K562 (cell line): Measurements from ENCODE around the gene PI4KA. TPM values are rescaled to one million over a fixed set of nuclear protein-coding genes. Genes with fewer than 3 reads are reported as not detected.

Experiments
- ATF1 ChIP-seq, 2 experiments: fragments of 450-650 bp in 1 of 2; IDR thresholded peaks; 2 replicates each; pipeline ENCODE4 v1.6.1; 2016; ENCODE audit warnings: missing compliant biosample characterization in 1 of 2, missing genetic modification characterization in 1 of 2
- BCOR ChIP-seq: fragments of 450-650 bp; IDR thresholded peaks from 2 replicates; pipeline ENCODE4 v1.6.1; 2016
- CAMTA2 ChIP-seq: fragments of 250-450 bp; sonication (Bioruptor Pico); conservative IDR thresholded peaks from 2 replicates; pipeline ENCODE4 v1.5.1; 2022
- ELF2 ChIP-seq: fragments of 250-450 bp; sonication (Bioruptor Pico); IDR thresholded peaks from 2 replicates; pipeline ENCODE4 v1.5.0; 2021; ENCODE audit warnings: mild to moderate bottlenecking
- ERF ChIP-seq: fragments of 450-650 bp; formaldehyde crosslinking; IDR thresholded peaks from 2 replicates; pipeline ENCODE4 v1.4.0; 2020; ENCODE audit warnings: mild to moderate bottlenecking, mixed read lengths
- HOXB6 ChIP-seq: fragments of 250-450 bp; sonication (Bioruptor Pico); IDR thresholded peaks from 2 replicates; pipeline ENCODE4 v1.5.1; 2022; ENCODE audit warnings: mild to moderate bottlenecking, borderline replicate concordance
- KDM1A ChIP-seq, 2 experiments: fragments of 450-650 bp; IDR thresholded peaks; 2 replicates each; pipeline ENCODE4 v1.6.1; 2016; ENCODE audit warnings: mild to moderate bottlenecking in 2 of 2
- NFATC3 ChIP-seq: fragments of 450-650 bp; IDR thresholded peaks from 2 replicates; pipeline ENCODE4 v1.6.1; 2017; ENCODE audit warnings: mild to moderate bottlenecking
- NR2F6 ChIP-seq: fragments of 450-650 bp; formaldehyde crosslinking; IDR thresholded peaks from 2 replicates; pipeline ENCODE4 v1.4.0; 2020; ENCODE audit warnings: mild to moderate bottlenecking
- PHB2 ChIP-seq: fragments of 450-650 bp; IDR thresholded peaks from 2 replicates; pipeline ENCODE4 v1.6.1; 2017; ENCODE audit warnings: low read depth
- SMAD1 ChIP-seq: fragments of 150-350 bp; IDR thresholded peaks from 2 replicates; pipeline ENCODE4 v1.6.1; 2014; ENCODE audit warnings: low read length, low read depth; ENCODE audit not compliant: partially characterized antibody
- SREBF1 ChIP-seq: fragments of 150-350 bp; IDR thresholded peaks from 2 replicates; pipeline ENCODE4 v1.6.1; 2014; ENCODE audit warnings: antibody characterized with exemption, low read depth, low read length, borderline replicate concordance
- U2AF1 ChIP-seq: fragments of 200-400 bp; formaldehyde crosslinking; optimal IDR thresholded peaks from 2 replicates; pipeline ENCODE3; 2017; ENCODE audit warnings: mild to moderate bottlenecking, low read depth, low read length, moderate library complexity
- ZNF668 ChIP-seq: fragments of 250-450 bp; sonication (Bioruptor Pico); IDR thresholded peaks from 2 replicates; pipeline ENCODE4 v1.8.0; 2022; ENCODE audit warnings: mild to moderate bottlenecking, inconsistent platforms
- ZNF699 ChIP-seq: fragments of 250-450 bp; sonication (Bioruptor Pico); IDR thresholded peaks from 2 replicates; pipeline ENCODE4 v1.8.0; 2021; ENCODE audit warnings: mild to moderate bottlenecking, moderate library complexity; ENCODE audit not compliant: insufficient replicate concordance
- ZNF766 ChIP-seq: fragments of 200-800 bp; sonication (Bioruptor generic); conservative IDR thresholded peaks from 2 replicates; pipeline ENCODE4 v1.6.1; 2016; ENCODE audit warnings: missing genetic modification characterization, missing compliant biosample characterization
- polyA plus RNA-seq, 8 experiments: library from polyadenylated mRNA; depleted of rRNA in 4 of 8; stranded (reverse) in 5 of 8; unstranded in 3 of 8; fragments of >200 nt; fragmentation: Nextera tagmentation in 2 of 8; fragmentation: Illumina TruSeq in 1 of 8; extraction: Ambion mirVana in 2 of 8; extraction: Trizol in 1 of 8; gene quantifications; 2 replicates each; pipeline versions ENCODE4 v1.2.1 to v1.2.3, GENCODE V29; 2011 to 2014; ENCODE audit warnings: inconsistent platforms in 1 of 8, missing spikeins in 1 of 8
- total RNA-seq, 7 experiments: library from RNA; depleted of rRNA in 6 of 7; stranded (reverse); fragments of >200 nt in 6 of 7; fragmentation: Illumina TruSeq in 2 of 7; extraction: Trizol in 2 of 7; gene quantifications; 2 replicates each; pipeline versions ENCODE4 v1.2.1 to v1.2.3, GENCODE V29; 2011 to 2021; ENCODE audit warnings: low replicate concordance in 1 of 7
- TF ChIP-seq, protein P1 (sequence below): fragments of 450-650 bp; IDR thresholded peaks from 2 replicates; pipeline ENCODE4 v1.6.1; 2017; ENCODE audit warnings: mild to moderate bottlenecking, moderate library complexity
- TF ChIP-seq, protein P2 (sequence below): fragments of 250-450 bp; sonication (Bioruptor Pico); IDR thresholded peaks from 2 replicates; pipeline ENCODE4 v1.5.0; 2020; ENCODE audit warnings: mild to moderate bottlenecking
- TF ChIP-seq, protein P3 (sequence below): fragments of 150-350 bp; IDR thresholded peaks from 2 replicates; pipeline ENCODE4 v1.6.1; 2014; ENCODE audit warnings: low read depth, mild to moderate bottlenecking, low read length, borderline replicate concordance
- TF ChIP-seq, protein P4 (sequence below): IDR thresholded peaks from 2 replicates; pipeline ENCODE4 v1.6.1; 2011; ENCODE audit warnings: borderline replicate concordance, low read depth, mild to moderate bottlenecking, moderate library complexity, low read length; ENCODE audit not compliant: insufficient read depth, poor library complexity, severe bottlenecking

Gene PI4KA
- total and polyA plus RNA-seq, 9 of the 15 experiments (the other 6 are each of a cell fraction or from before 2014, with no cell fraction given) = 7.3 to 187 (median 84.7) TPM

DNA sequence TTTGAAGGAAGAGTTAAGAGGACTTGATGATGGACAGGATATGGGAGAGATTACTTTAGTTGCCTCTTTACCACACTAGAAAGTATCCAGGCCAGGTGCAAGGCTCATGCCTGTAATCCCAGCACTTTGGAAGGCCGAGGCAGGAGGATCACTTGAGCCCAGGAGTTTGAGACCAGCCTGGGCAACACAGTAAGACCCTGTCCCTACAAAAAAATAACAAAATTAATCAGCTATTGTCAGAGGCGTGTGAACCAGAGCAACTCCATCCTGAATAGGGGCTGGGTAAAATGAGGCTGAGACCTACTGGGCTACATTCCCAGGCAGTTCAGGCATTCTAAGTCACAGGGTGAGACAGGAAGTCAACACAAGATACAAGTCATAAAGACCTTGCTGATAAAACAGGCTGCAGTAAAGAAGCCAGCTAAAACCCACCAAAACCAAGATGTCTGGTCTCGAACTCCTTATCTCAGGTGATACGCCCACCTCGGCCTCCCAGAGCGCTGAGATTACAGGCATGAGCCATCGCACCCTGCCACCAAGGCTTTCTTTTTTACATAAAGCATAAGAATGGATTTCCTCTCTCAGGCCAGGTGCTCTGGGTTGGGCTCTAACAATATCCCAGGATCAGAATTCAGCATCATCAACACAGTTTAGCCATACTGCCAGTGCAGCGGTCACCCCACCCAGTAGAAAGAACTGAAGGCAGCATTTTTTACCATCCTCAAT is 17.8 kb downstream of the PI4KA start (continued):
- TF ChIP-seq ELF2 (0 out of 2 replicates have a peak, but pooled peaks have one; percentile 59), ZNF766 (CRISPR knock-in tag) (no peak), NR2F6 (no peak), NFATC3 (no peak), SMAD1 (no peak), SREBF1 (no peak), ATF1 (CRISPR knock-in tag; IDR thresholded peaks at IDR 0.05) (no peak), ATF1 (tag; IDR thresholded peaks at IDR 0.05) (no peak), BCOR (no peak), HOXB6 (CRISPR knock-in tag) (no peak), ZNF668 (peak; percentile 74; the same call in 1 of the 2 replicates), U2AF1 (no peak), ERF (no peak), CAMTA2 (CRISPR knock-in tag) (no peak), KDM1A (IDR thresholded peaks at IDR 0.05) (peak; percentile 90 to 93), ZNF699 (CRISPR knock-in tag) (no peak), PHB2 (no peak)
- TF ChIP-seq, protein P1, sequence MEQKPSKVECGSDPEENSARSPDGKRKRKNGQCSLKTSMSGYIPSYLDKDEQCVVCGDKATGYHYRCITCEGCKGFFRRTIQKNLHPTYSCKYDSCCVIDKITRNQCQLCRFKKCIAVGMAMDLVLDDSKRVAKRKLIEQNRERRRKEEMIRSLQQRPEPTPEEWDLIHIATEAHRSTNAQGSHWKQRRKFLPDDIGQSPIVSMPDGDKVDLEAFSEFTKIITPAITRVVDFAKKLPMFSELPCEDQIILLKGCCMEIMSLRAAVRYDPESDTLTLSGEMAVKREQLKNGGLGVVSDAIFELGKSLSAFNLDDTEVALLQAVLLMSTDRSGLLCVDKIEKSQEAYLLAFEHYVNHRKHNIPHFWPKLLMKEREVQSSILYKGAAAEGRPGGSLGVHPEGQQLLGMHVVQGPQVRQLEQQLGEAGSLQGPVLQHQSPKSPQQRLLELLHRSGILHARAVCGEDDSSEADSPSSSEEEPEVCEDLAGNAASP = no peak
- TF ChIP-seq, protein P2, sequence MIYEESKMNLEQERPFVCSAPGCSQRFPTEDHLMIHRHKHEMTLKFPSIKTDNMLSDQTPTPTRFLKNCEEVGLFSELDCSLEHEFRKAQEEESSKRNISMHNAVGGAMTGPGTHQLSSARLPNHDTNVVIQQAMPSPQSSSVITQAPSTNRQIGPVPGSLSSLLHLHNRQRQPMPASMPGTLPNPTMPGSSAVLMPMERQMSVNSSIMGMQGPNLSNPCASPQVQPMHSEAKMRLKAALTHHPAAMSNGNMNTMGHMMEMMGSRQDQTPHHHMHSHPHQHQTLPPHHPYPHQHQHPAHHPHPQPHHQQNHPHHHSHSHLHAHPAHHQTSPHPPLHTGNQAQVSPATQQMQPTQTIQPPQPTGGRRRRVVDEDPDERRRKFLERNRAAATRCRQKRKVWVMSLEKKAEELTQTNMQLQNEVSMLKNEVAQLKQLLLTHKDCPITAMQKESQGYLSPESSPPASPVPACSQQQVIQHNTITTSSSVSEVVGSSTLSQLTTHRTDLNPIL (CRISPR knock-in tag) = no peak
- TF ChIP-seq, protein P3, sequence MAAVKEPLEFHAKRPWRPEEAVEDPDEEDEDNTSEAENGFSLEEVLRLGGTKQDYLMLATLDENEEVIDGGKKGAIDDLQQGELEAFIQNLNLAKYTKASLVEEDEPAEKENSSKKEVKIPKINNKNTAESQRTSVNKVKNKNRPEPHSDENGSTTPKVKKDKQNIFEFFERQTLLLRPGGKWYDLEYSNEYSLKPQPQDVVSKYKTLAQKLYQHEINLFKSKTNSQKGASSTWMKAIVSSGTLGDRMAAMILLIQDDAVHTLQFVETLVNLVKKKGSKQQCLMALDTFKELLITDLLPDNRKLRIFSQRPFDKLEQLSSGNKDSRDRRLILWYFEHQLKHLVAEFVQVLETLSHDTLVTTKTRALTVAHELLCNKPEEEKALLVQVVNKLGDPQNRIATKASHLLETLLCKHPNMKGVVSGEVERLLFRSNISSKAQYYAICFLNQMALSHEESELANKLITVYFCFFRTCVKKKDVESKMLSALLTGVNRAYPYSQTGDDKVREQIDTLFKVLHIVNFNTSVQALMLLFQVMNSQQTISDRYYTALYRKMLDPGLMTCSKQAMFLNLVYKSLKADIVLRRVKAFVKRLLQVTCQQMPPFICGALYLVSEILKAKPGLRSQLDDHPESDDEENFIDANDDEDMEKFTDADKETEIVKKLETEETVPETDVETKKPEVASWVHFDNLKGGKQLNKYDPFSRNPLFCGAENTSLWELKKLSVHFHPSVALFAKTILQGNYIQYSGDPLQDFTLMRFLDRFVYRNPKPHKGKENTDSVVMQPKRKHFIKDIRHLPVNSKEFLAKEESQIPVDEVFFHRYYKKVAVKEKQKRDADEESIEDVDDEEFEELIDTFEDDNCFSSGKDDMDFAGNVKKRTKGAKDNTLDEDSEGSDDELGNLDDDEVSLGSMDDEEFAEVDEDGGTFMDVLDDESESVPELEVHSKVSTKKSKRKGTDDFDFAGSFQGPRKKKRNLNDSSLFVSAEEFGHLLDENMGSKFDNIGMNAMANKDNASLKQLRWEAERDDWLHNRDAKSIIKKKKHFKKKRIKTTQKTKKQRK = no peak
- TF ChIP-seq, protein P4, sequence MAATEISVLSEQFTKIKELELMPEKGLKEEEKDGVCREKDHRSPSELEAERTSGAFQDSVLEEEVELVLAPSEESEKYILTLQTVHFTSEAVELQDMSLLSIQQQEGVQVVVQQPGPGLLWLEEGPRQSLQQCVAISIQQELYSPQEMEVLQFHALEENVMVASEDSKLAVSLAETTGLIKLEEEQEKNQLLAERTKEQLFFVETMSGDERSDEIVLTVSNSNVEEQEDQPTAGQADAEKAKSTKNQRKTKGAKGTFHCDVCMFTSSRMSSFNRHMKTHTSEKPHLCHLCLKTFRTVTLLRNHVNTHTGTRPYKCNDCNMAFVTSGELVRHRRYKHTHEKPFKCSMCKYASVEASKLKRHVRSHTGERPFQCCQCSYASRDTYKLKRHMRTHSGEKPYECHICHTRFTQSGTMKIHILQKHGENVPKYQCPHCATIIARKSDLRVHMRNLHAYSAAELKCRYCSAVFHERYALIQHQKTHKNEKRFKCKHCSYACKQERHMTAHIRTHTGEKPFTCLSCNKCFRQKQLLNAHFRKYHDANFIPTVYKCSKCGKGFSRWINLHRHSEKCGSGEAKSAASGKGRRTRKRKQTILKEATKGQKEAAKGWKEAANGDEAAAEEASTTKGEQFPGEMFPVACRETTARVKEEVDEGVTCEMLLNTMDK = no peak
